ENCODE data around the gene SHROOM1.
A peak's percentile ranks its signal among the peaks of the same experiment; 100 is the strongest.

Gene SHROOM1

DNA sequence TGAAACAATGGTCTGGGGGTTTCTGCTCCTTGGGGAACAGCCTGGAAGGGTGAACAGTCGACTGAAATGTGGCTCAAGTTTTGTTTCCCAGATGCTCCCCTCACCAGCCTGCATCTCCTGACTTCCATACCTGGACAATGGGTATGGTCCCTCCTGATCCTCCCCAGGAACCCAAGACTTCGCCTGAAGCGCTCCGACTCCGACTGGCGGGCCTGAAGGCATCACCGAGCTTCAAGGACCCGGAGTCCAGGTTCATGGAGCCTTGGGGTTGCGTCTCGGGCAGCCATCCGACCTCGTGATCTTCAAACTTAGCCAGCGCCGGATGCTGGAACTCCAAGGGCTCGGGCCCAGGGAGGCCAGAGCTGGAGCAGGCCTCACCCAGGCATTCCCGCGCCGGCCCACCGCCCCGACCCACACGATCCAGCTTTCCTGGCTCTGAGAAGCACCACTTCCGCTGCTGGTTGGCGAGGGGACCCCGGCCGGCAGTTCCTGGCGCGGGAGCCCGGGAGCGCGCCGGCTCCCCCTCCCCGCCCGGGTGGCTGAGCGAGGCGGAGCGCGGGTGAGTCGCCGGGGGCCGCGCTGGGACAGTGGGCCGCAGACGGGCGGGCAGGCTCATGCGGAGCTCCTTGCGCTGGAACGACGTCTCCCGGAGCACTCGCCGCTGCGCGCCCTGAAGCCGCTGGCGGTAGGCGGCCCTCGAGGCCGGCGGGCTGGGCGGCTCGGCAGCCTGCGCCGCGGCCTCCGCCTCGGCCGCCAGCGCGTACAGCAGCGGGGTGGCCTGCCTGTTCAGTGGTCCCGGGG lies 5.2 kb downstream of the SHROOM1 start:
- DNase-seq: peak; percentile 73

DNA sequence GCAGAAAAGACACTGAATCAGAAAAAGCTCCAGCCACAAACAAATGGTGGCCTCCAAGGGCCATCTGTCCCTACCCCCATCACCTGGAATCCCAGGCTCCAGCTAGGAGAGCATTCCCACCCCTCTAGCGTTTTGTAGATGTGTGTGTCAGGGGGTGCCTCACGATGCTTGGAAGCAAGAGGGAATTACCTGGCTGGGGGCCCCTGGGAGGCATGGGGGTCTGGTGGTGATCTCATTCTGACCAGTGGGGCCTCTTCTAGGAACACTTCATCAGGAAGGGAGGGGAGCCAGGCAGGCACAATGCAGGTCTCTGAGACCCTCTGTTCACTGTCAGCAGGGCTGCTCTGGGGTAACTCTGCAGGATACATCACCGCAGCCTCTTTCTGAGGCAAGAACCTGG lies 6.0 kb downstream of the SHROOM1 start:
- DNase-seq: no peak

DNA sequence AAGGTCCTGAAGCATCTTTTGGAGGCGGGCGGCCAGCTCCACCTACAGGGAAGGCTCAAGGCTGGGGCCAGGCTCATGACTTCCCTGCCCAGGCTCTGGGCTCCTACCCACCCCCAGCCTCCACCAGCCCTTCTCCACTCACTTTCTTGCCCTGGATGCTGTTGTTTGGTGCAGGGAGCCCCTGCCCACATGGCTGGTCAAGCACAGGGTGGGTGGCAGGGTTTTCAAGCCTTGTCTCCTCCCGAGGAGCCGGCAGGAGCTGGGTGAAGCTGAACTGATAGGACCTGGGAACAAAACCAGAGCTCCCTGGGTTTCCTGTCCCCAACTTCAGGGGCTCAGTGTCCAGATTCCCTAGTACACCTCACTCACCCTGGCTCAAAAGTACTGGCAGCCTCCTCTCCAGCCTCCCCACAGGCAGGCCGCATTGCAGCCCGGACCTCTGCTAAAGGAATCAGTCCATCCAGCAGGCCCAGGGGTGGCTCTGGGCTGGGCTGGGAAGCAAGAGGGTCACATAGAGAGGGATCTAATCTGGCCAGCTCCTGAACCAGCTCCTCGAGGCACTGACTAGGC lies 6.9 kb downstream of the SHROOM1 start:
- no peak for DNase-seq

- DNase-seq: peak; percentile 91
Observed at GRCh38 chr5:132822650-132823480, 7.6 kb downstream of the SHROOM1 start.

GRCh38 chr5:132821791-132822190 lies 8.7 kb downstream of the SHROOM1 start:
- no peak for DNase-seq

GRCh38 chr5:132821350-132821749 lies 9.1 kb downstream of the SHROOM1 start:
- DNase-seq: no peak

DNA sequence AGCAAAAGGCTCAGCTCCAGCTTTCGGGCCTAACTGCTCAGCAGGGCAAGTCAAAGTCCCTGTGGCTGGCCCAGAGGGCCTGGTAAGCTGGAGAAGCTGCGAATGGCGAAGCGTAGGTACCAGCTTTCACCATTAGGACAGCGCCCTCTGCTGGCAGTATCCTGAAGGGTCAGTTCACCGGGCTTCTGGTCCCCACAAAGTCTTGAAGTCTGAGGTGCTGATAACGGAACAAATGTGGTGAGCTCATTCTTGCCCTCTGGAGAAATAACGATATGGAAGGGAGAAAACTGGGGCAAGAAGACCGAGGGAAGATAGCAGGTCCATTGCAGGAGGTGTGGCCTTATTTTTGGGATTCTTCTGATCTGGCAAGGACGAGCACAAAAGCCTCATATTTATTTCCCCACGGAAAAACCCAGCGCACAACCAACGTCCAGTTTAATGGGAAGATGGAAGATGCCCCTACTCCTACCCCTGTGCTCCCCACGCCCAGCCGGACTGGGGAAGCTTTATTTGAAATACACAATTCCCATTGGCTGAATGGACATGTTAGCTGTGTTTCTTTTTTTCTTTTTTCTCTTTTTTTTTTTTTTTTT lies 10.2 kb downstream of the SHROOM1 start:
- peak; percentile 72 for DNase-seq

DNA sequence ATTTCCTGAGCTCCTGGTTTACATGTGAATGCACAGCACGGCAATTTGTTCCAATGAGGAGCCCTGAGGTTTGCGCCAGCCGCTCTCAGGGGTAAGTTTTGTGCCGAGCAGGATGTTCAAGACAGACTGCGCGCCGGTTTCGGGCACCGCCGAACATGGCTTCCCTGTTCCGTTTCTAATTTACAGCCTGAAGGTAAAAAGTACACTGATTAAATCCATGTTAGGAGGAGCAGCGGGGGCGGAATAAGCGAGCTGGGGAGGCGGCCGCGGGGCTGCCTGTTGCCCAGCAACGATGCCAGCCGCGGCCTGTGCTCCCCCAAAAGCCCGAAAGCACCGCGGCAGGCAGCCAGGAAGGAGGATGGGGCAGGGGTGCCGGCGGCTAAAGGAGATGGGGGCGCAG lies 11.0 kb downstream of the SHROOM1 start:
- peak; percentile 60 for DNase-seq

DNA sequence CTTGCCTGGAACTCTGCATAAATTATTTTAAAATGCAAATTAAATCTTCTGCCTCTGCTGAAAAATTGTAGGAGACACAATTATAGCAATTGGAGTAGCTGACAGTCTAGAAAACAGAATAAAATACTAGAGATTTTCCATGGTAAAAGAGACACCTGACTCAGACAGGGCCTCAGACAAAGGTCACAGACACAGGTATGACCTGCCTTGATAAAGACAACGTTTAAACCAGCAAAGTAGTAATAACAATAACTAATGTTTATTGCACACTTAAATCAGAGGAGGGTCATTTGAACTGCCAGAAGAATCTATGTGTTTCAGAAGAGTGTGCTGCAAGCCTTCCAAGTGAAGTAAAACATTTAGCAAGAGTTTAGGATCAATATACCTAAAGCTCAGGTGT lies 13.4 kb downstream of the SHROOM1 start:
- DNase-seq: no peak

GRCh38 chr5:132816554-132816953 lies 13.9 kb downstream of the SHROOM1 start:
- no peak for DNase-seq

DNA sequence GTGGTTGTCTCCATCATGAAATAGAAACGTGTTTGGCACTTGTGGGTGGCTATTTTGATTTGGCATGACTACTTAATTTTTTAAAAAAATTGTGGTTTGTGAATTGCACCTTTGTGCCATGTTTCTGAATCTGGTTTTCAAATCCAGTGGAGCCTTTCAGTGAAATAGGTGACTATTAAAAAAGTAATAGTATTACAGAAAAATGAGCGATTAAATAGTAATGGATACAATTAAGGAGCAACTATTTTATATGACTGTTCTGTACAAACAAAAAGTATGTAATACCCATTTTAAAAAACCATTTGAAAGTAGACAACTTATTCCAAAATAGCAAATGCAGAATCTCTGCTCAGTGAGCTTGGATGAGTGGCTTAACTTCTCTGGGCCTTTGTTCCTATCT lies 14.4 kb downstream of the SHROOM1 start:
- no peak for DNase-seq

DNA sequence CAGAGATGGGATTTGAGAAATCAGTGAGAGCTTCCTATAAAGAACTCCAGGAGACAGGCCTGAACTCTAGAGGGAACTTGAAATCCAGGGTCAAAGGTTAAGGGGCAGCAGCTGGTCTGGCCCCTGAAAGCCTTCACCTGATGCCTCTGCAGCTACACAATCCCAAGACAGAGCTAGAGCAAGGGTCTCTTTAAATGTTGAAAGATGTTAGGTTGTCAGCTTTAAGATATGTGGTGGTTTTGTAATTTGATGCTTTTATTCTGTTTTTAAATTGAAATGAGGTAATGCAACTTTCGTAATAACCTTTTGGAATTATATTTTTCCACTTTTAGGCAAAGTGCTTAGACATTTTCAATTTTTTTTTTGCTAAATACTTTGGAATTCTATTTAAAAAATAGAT lies 15.0 kb downstream of the SHROOM1 start:
- no peak for DNase-seq

- no peak for DNase-seq
Observed at GRCh38 chr5:132814503-132815294, 15.7 kb downstream of the SHROOM1 start.

DNA sequence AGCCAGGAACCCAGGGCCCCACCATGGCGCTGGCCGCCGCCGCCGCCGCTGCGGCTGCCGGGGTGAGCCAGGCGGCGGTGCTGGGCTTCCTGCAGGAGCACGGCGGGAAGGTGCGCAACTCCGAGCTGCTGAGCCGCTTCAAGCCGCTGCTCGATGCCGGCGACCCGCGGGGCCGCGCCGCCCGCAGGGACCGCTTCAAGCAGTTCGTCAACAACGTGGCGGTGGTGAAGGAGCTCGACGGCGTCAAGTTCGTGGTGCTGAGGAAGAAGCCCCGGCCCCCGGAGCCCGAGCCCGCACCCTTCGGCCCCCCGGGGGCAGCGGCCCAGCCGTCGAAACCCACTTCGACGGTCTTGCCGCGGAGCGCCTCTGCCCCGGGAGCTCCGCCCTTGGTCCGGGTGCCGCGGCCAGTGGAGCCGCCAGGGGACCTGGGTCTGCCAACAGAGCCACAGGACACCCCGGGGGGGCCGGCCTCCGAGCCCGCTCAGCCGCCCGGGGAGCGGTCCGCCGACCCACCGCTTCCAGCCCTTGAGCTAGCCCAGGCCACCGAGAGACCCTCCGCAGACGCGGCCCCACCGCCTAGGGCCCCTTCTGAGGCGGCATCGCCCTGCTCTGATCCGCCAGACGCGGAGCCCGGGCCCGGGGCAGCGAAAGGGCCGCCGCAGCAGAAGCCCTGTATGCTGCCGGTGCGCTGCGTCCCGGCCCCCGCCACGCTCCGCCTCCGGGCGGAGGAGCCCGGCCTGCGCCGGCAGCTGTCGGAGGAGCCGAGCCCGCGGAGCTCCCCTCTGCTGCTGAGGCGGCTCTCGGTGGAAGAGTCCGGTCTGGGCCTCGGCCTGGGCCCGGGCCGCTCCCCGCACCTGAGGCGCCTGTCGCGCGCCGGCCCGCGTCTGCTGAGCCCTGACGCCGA lies 16.6 kb downstream of the SHROOM1 start:
- peak; percentile 80 for DNase-seq

DNA sequence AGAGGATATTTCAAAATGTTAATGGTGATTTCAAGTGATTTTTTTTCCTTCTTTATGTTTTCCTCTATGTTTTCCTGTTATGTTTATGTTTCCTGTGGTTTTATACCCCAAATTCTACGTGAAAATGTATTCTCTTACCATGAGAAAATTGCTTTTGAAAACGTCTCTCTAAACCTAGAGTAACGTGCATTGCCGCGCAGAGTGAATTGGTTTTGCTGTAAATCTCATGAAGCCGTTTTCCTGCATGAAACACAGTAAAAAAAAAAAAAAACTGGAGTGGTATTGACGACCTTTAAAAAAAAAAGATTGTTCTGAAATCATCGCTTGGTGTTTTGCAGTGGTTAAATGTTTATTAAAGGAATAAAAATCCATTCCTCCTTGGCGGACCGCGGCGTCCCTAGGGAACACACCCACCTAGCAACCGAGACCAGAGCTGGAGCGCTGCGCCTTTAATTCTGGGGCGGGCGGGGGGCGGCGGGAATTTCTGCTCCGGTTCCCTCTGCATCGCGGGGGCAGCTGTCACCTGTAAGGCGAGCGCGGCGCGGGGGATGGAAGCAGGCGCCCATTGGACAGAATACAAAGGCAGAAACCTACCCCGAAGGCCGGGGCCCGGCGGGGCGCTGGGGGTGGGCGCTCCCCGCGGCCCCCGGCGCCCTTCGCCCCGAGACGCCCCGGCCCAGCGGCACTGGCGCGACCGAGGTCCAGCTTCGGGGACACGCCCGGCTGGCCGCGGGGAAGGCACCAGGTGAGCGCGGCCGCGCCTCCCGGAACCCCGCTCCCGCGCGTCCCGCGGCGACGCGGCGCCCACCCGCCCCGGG lies 17.5 kb downstream of the SHROOM1 start, which contains the start of gene SOWAHA:
SOWAHA (plus strand) TSS at position 522 of the 818 bp plus-strand sequence. CDS start 320 bp downstream, outside the sequence.
- DNase-seq: peak; percentile 51

DNA sequence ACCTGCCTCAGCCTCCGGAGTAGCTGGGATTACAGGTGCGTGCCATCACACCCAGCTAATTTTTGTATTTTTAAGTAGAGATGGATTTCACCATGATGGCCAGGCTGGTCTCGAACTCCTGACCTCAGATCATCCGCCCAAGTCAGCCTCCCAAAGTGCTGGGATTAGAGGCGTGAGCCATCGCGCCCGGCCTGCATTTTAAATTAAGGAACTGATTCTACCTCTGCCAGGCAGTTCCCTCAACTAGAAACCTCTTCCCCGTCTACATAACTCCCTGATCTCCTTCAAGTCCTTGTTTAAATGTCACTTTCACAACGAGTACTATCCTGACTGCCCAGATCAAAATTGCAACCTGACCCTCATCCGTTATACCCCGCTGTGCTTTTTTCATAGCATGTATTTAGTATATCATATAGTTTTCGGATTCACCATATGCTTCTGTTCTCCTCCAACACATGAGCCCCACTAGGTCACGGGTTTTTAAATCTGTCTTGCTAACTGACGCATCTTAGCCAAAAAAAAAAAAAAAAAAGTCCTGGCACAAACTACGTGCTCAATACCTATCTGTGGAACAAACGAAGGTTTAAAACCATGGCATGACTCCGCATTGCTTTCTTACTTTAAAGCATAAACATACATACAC lies 18.2 kb downstream of the SHROOM1 start:
- DNase-seq: no peak

DNA sequence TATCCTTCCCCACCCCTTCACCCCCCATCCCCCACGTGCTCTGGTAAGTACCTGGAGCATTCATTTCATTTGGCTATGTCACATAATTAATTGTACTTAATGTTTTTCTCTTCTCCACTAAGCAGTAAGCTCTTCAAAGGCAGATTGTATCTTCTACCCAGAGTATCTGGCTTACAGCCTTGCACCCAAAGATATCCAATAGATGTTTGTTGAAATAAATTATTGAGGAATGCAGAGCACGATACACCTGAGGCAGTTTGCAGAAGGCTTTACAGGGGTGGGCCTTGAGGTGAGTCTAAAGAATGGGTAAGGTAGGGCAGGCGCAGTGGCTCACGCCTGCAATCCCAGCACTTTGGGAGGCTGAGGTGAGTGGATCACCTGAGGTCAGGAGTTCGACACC lies 19.8 kb downstream of the SHROOM1 start:
- no peak for DNase-seq

DNA sequence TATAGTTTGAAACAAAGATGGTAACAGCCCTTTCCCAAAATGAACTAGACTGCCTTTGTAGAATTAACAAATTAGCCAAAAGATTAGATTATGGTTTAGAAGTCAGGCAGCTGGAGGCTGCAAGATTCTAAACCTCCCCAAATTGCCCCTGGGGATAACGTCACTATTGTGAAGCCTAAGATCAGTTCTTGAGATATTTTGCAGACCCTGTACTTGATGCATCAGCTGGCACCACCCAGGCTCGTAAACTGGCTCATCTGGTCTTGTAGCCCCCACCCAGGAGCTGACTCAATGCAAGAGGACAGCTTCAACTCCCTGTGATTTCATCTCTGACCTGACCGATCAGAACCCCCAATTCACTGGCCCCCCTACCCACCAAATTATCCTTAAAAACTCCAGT lies 21.6 kb downstream of the SHROOM1 start:
- DNase-seq: no peak

- DNase-seq: no peak
Observed at GRCh38 chr5:132808448-132808847, 22.0 kb downstream of the SHROOM1 start.
